DOHH2 (cell line): ENCODE data around the gene DNASE1L1.

Experiments
- H3F3A ChIP-seq: fragments of 200-600 bp; sonication (generic), shearing (Covaris generic); 2 replicates; pipeline ENCODE4 v1.6.0; 2016; ENCODE audit warnings: antibody characterized with exemption, mild to moderate bottlenecking; ENCODE audit not compliant: control insufficient read depth, insufficient read depth
- H3K27ac ChIP-seq: fragments of 200-600 bp; sonication (generic); 2 replicates; pipeline ENCODE4 v1.5.1; 2014; ENCODE audit warnings: low read depth, mild to moderate bottlenecking, low read length, moderate library complexity
- H3K27me3 ChIP-seq: fragments of 200-600 bp; sonication (generic); 2 replicates; pipeline ENCODE4 v1.6.1; 2014; ENCODE audit warnings: mild to moderate bottlenecking, low read length, mixed read lengths; ENCODE audit not compliant: control insufficient read depth
- H3K36me3 ChIP-seq: fragments of 200-600 bp; sonication (generic); 2 replicates; pipeline ENCODE4 v1.6.1; 2014; ENCODE audit warnings: mild to moderate bottlenecking, low read length, moderate library complexity, mixed read lengths; ENCODE audit not compliant: control insufficient read depth
- H3K4me1 ChIP-seq: fragments of 200-600 bp; sonication (generic); 2 replicates; pipeline ENCODE4 v1.6.1; 2014; ENCODE audit warnings: mild to moderate bottlenecking, low read length, mixed read lengths; ENCODE audit not compliant: control insufficient read depth
- H3K4me2 ChIP-seq: fragments of 200-600 bp; sonication (generic); 2 replicates; pipeline ENCODE4 v1.6.0; 2014; ENCODE audit warnings: mild to moderate bottlenecking, low read length, moderate library complexity
- H3K4me3 ChIP-seq: fragments of 200-600 bp; sonication (generic); 2 replicates; pipeline ENCODE4 v1.5.1; 2014; ENCODE audit warnings: mild to moderate bottlenecking, low read length, mixed read lengths
- H3K79me2 ChIP-seq: fragments of 200-600 bp; sonication (generic); 2 replicates; pipeline ENCODE4 v1.6.1; 2014; ENCODE audit warnings: mild to moderate bottlenecking, low read length, mixed read lengths; ENCODE audit not compliant: control insufficient read depth
- H3K9me2 ChIP-seq: fragments of 200-600 bp; sonication (generic); replicated peaks from 2 replicates; pipeline ENCODE4 v1.6.1; 2014; ENCODE audit warnings: mild to moderate bottlenecking, low read length, mixed read lengths; ENCODE audit not compliant: control insufficient read depth
- H3K9me3 ChIP-seq: fragments of 200-600 bp; sonication (generic); 2 replicates; pipeline ENCODE4 v1.6.1; 2014; ENCODE audit warnings: antibody characterized with exemption, low read length, mixed read lengths; ENCODE audit not compliant: control insufficient read depth, insufficient read depth
- H4K20me1 ChIP-seq: fragments of 200-600 bp; sonication (generic); 2 replicates; pipeline ENCODE4 v1.6.0; 2014; ENCODE audit warnings: low read depth, mild to moderate bottlenecking, antibody characterized with exemption, low read length, moderate library complexity; ENCODE audit not compliant: control insufficient read depth, insufficient read depth
- EZH2phosphoT487 ChIP-seq: fragments of 200-600 bp; sonication (generic); IDR thresholded peaks from 2 replicates; pipeline ENCODE4 v1.6.1; 2017; ENCODE audit warnings: borderline replicate concordance, mild to moderate bottlenecking, antibody characterized with exemption, low read length, moderate library complexity, mixed read lengths
- TF ChIP-seq, protein P1 (sequence below): fragments of 200-600 bp; sonication (generic); IDR thresholded peaks from one replicate; pipeline ENCODE4 v1.5.1; 2014; ENCODE audit warnings: antibody characterized with exemption, mild to moderate bottlenecking, low read depth, low read length; ENCODE audit not compliant: poor library complexity, severe bottlenecking

DNASE1L1 gene

GRCh38 chrX:154426916-154427770, 18.1 kb upstream of the DNASE1L1 start:
- Histone ChIP-seq H3K4me3 (peak overlapping the region; percentile 84), H3K36me3 (no peaks in the 10 kb centered on the region; the same call in 1 of the 2 replicates), H4K20me1 (no peaks in the 10 kb centered on the region), H3K79me2 (peaks cover 25% of the 10 kb centered on the region), H3K9me3 (no peaks in the 10 kb centered on the region), H3K27me3 (no peaks in the 10 kb centered on the region), H3K4me1 (peaks cover 17% of the 10 kb centered on the region), H3F3A (no peaks in the 10 kb centered on the region), H3K9me2 (no peaks in the 10 kb centered on the region), H3K27ac (no peak overlapping the region), H3K4me2 (peak overlapping the region; percentile 87)
- TF ChIP-seq, protein P1, sequence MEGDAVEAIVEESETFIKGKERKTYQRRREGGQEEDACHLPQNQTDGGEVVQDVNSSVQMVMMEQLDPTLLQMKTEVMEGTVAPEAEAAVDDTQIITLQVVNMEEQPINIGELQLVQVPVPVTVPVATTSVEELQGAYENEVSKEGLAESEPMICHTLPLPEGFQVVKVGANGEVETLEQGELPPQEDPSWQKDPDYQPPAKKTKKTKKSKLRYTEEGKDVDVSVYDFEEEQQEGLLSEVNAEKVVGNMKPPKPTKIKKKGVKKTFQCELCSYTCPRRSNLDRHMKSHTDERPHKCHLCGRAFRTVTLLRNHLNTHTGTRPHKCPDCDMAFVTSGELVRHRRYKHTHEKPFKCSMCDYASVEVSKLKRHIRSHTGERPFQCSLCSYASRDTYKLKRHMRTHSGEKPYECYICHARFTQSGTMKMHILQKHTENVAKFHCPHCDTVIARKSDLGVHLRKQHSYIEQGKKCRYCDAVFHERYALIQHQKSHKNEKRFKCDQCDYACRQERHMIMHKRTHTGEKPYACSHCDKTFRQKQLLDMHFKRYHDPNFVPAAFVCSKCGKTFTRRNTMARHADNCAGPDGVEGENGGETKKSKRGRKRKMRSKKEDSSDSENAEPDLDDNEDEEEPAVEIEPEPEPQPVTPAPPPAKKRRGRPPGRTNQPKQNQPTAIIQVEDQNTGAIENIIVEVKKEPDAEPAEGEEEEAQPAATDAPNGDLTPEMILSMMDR, result no peak
- TF ChIP-seq EZH2phosphoT487, result no peak

GRCh38 chrX:154420402-154420756, 11.3 kb upstream of the DNASE1L1 start:
- Histone ChIP-seq H3K79me2 (no peaks in the 10 kb centered on the region), H4K20me1 (no peaks in the 10 kb centered on the region), H3K36me3 (no peaks in the 10 kb centered on the region), H3K4me2 (no peak overlapping the region), H3K9me2 (no peaks in the 10 kb centered on the region), H3K4me3 (no peak overlapping the region), H3K9me3 (no peaks in the 10 kb centered on the region), H3K27me3 (no peaks in the 10 kb centered on the region), H3K27ac (no peak overlapping the region), H3K4me1 (no peaks in the 10 kb centered on the region), H3F3A (no peaks in the 10 kb centered on the region)
- no peak for TF ChIP-seq EZH2phosphoT487
- TF ChIP-seq, protein P1, result no peak

GRCh38 chrX:154419688-154420401, 10.8 kb upstream of the DNASE1L1 start:
- Histone ChIP-seq H3K4me2 (no peak overlapping the region), H3K27me3 (no peaks in the 10 kb centered on the region), H3K9me3 (no peaks in the 10 kb centered on the region), H3K27ac (no peak overlapping the region), H3K4me3 (no peak overlapping the region), H3K9me2 (no peaks in the 10 kb centered on the region), H3K36me3 (no peaks in the 10 kb centered on the region), H3K4me1 (no peaks in the 10 kb centered on the region), H3K79me2 (no peaks in the 10 kb centered on the region), H4K20me1 (no peaks in the 10 kb centered on the region), H3F3A (no peaks in the 10 kb centered on the region)
- TF ChIP-seq EZH2phosphoT487, result no peak
- TF ChIP-seq, protein P1, result no peak
